HG02763 (cell line): ENCODE measurements around the gene GALNT16.

Experiments used
- ATAC-seq: cut with Tn5 transposase; IDR thresholded peaks from one replicate; pipeline ENCODE4 v1.9.1; 2021; ENCODE audit warnings: mild to moderate bottlenecking, moderate library complexity; ENCODE audit not compliant: unreplicated experiment

The GALNT16 gene

GRCh38 chr14:69333791-69334337 lies 73.9 kb downstream of the GALNT16 start:
- ATAC-seq, result no peak

- no peak for ATAC-seq
These were observed 74.6 kb downstream of the GALNT16 start for GRCh38 chr14:69334576-69334975.

- no peak for ATAC-seq
These were observed 75.4 kb downstream of the GALNT16 start for GRCh38 chr14:69335371-69335771.

- no peak for ATAC-seq
These were observed 78.0 kb downstream of the GALNT16 start for GRCh38 chr14:69337984-69338383.

GRCh38 chr14:69339426-69339825 lies 79.5 kb downstream of the GALNT16 start:
- no peak for ATAC-seq

- no peak for ATAC-seq
These were observed 83.1 kb downstream of the GALNT16 start for GRCh38 chr14:69342928-69343525.

- no peak for ATAC-seq
These were observed 84.2 kb downstream of the GALNT16 start for GRCh38 chr14:69344171-69344570.

- no peak for ATAC-seq
These were observed 85.4 kb downstream of the GALNT16 start for GRCh38 chr14:69345402-69345801.

GRCh38 chr14:69346710-69347109 lies 86.8 kb downstream of the GALNT16 start:
- ATAC-seq, result no peak

GRCh38 chr14:69349091-69349777 lies 89.3 kb downstream of the GALNT16 start:
- ATAC-seq, result no peak

- no peak for ATAC-seq
These were observed 90.9 kb downstream of the GALNT16 start for GRCh38 chr14:69350892-69351291.

GRCh38 chr14:69351385-69351784 lies 91.4 kb downstream of the GALNT16 start:
- ATAC-seq, result no peak

- no peak for ATAC-seq
These were observed 92.0 kb downstream of the GALNT16 start for GRCh38 chr14:69351911-69352310.

GRCh38 chr14:69353168-69353567 lies 93.2 kb downstream of the GALNT16 start:
- no peak for ATAC-seq

GRCh38 chr14:69354383-69355153 lies 94.6 kb downstream of the GALNT16 start:
- ATAC-seq, result peak; percentile 87

GRCh38 chr14:69355154-69355597 lies 95.2 kb downstream of the GALNT16 start:
- no peak for ATAC-seq

GRCh38 chr14:69355607-69356281 lies 95.8 kb downstream of the GALNT16 start:
- ATAC-seq, result no peak

- ATAC-seq, result no peak
These were observed 97.1 kb downstream of the GALNT16 start for GRCh38 chr14:69356903-69357543.

GRCh38 chr14:69357544-69358200 lies 97.7 kb downstream of the GALNT16 start:
- no peak for ATAC-seq
